Spinal cord (tissue), 10 donors: ENCODE data around the gene NAV3. TPM values are rescaled to one million over a fixed set of nuclear protein-coding genes. Genes with fewer than 3 reads are reported as not detected.

Experiments
- DNase-seq, 6 donors: peaks; one replicate each; pipeline versions ENCODE4 v3.0.0 to v3.0.0-alpha.2; 2013 to 2015; ENCODE audit warnings: low spot score in 6 of 6, low read depth in 4 of 6
- H3K27ac ChIP-seq: one replicate; pipeline ENCODE4 v1.5.1; 2013; ENCODE audit warnings: low read depth, low read length, control low read depth
- H3K27me3 ChIP-seq: one replicate; pipeline ENCODE4 v1.6.1; 2013; ENCODE audit warnings: low read length; ENCODE audit not compliant: control insufficient read depth, insufficient read depth
- H3K36me3 ChIP-seq: one replicate; pipeline ENCODE4 v1.6.1; 2013; ENCODE audit warnings: low read length; ENCODE audit not compliant: control insufficient read depth, insufficient read depth
- H3K4me1 ChIP-seq: one replicate; pipeline ENCODE4 v1.6.1; 2013; ENCODE audit warnings: low read length; ENCODE audit not compliant: control insufficient read depth, insufficient read depth
- H3K4me3 ChIP-seq: one replicate; pipeline ENCODE4 v1.5.1; 2013; ENCODE audit warnings: low read depth, low read length, control low read depth
- H3K9me3 ChIP-seq: one replicate; pipeline ENCODE4 v1.6.1; 2013; ENCODE audit warnings: low read length; ENCODE audit not compliant: control insufficient read depth, insufficient read depth
- WGBS: methylation state at CpG from one replicate; pipeline ENCODE4 v1.1.5; 2013; ENCODE audit warnings: missing lambda C conversion rate; ENCODE audit not compliant: insufficient coverage; 5-methylcytosine and 5-hydroxymethylcytosine counted together
- polyA plus RNA-seq, 2 donors: library from polyadenylated mRNA; unstranded; fragments of 120-200 nt; gene quantifications; one replicate each; pipeline ENCODE4 v1.2.1, GENCODE V29; 2013; ENCODE audit not compliant: insufficient read length in 2 of 2
- total RNA-seq, 2 donors: library from RNA; depleted of rRNA in 1 of 2; stranded (reverse); fragments of 120-200 nt in 1 of 2; fragments of >200 nt in 1 of 2; gene quantifications; one replicate each; pipeline versions ENCODE4 v1.2.3 to v1.2.4, GENCODE V29; 2013 to 2014
- donor health status: healthy.

The NAV3 gene
- total and polyA plus RNA-seq, 4 donors: 28.9 to 96.3 (median 47.1) TPM

- H3K9me3 ChIP-seq: no peaks in the 10 kb centered on the region
- no peaks in the 10 kb centered on the region for H3K27me3 ChIP-seq
- peak in 1 of 6 donors; percentile 36 for DNase-seq
- no peak overlapping the region for H3K4me3 ChIP-seq
- H3K27ac ChIP-seq: no peak overlapping the region
- no peaks in the 10 kb centered on the region for H3K36me3 ChIP-seq
- H3K4me1 ChIP-seq: no peaks in the 10 kb centered on the region
- WGBS: no CpG with 5 or more reads among the region's 1 CpG
Observed at GRCh38 chr12:77992760-77993159, 162.1 kb downstream of the NAV3 start.

- H3K27ac ChIP-seq: no peak overlapping the region
- no peaks in the 10 kb centered on the region for H3K36me3 ChIP-seq
- WGBS: 83% methylated on average over 3 of the region's 4 CpGs
- H3K27me3 ChIP-seq: no peaks in the 10 kb centered on the region
- H3K4me3 ChIP-seq: no peak overlapping the region
- no peak for DNase-seq
- H3K4me1 ChIP-seq: no peaks in the 10 kb centered on the region
- H3K9me3 ChIP-seq: no peaks in the 10 kb centered on the region
Observed at GRCh38 chr12:77993658-77994057, 163.0 kb downstream of the NAV3 start.

DNA sequence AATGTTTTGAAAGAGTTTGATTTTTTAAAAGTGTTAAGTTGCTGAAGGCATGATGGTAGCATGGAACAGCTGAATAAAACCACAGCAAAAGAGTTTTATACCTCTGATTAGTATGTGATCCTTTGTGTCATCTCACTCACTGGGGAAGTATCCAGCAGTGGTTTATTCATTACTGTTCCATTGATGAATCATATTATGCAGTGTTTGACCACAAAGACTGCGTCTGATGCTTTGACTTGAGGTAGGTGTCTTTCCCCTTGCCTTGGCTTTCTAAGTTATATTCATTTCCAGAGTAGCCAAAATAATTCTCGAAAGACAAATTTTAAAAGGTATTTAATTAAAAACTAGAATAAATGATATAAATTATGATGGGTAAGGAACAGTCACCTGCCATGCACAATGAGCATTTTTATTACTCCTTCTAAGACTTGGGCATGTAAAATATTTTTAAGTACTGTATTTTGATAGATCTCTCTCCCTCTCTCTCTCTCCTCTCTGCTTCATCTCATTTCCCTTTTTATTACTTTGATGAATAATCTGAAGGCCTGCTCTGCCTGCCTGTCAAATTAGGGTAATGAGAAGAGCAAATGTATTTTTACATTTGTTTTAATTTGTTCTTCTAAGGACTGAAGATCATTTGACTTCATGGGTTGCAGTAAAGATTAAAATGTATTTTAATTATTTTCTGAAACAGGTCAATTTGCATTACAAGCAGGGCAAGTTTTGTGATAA, 164.9 kb downstream of the NAV3 start:
- no peaks in the 10 kb centered on the region for H3K27me3 ChIP-seq
- WGBS: no CpG with 5 or more reads among the region's 2 CpGs
- H3K36me3 ChIP-seq: no peaks in the 10 kb centered on the region
- H3K9me3 ChIP-seq: no peaks in the 10 kb centered on the region
- H3K4me1 ChIP-seq: no peaks in the 10 kb centered on the region
- H3K27ac ChIP-seq: no peak overlapping the region
- H3K4me3 ChIP-seq: no peak overlapping the region
- DNase-seq: no peak

DNA sequence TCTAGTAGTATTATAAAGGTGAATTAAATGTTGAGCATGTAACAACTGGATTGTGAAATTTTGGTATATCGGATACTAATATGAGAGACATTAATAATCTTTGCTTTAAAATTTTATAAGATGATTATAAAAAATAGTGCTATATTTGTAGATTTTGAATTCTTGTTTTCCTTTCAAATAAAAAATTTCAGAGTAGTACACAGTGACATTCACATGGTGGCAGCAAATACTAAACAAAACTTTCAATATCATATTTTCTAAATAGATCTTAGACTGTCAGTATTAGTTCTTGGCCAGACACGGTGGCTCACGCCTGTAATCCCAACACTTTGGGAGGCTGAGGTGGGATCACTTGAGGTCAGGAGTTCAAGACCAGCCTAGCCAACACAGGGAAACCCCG, 166.0 kb downstream of the NAV3 start:
- no peaks in the 10 kb centered on the region for H3K27me3 ChIP-seq
- H3K9me3 ChIP-seq: no peaks in the 10 kb centered on the region
- peak in 1 of 6 donors; percentile 22 for DNase-seq
- no peak overlapping the region for H3K4me3 ChIP-seq
- no peaks in the 10 kb centered on the region for H3K4me1 ChIP-seq
- no peak overlapping the region for H3K27ac ChIP-seq
- H3K36me3 ChIP-seq: no peaks in the 10 kb centered on the region
- WGBS: 88% methylated on average over 1 of the region's 4 CpGs

DNA sequence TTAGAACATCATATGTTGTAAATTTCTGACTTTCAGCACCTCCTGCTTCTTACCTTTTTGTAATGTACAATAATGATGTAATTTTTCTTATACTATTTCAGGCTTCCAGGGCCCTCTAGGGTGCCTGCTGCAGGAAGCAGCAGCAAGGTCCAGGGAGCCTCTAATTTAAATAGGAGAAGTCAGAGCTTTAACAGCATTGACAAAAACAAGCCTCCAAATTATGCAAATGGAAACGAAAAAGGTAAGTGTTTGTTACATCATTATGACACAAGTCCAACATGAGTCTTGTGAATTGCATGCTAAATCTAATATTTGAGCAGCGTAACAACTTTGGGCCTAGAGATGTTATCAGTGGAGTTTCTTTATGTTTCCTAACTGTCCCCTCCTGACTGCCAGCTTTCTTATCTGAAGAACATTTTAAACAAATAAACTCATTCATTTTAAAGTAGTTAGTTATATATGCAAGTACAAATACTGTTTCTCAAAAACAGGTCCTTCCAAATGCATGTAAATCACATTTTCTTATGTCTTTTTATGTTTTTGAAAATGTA, 167.6 kb downstream of the NAV3 start:
- no CpG with 5 or more reads among the region's 2 CpGs for WGBS
- Histone ChIP-seq H3K27ac (no peak overlapping the region), H3K4me1 (no peaks in the 10 kb centered on the region), H3K9me3 (no peaks in the 10 kb centered on the region), H3K36me3 (no peaks in the 10 kb centered on the region), H3K27me3 (no peaks in the 10 kb centered on the region), H3K4me3 (no peak overlapping the region)
- DNase-seq: no peak

DNA sequence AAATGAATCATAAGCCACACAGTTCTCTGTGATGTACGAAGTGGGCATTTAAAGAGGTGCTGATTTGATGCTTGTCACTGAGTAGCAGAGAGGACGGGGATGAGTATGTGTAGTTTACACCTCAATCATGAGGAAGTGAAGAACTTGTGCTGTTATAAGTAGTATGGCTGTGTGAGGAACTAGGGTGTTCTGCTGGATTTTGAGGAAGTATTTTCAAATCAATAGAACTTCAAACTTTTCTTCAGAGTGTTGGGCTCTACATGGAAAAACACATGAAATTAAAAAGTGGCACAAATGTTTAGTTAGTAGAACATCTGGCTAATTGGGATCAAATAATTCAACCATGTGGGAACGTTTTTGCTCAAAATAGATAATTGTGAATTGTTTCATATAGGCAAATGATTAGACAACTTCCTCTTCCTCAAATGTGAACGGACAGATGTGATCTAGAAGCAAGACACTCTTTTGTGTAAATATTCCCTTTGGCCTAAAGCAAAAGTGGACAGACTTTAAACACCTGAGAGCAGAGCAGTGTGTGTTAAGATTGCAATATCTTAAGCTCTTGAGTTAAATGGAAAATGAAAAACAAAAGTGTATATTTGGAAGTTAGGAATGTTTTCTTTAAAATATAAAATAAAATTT, 168.5 kb downstream of the NAV3 start:
- Histone ChIP-seq H3K9me3 (no peaks in the 10 kb centered on the region), H3K27ac (no peak overlapping the region), H3K4me3 (no peak overlapping the region), H3K36me3 (no peaks in the 10 kb centered on the region), H3K4me1 (no peaks in the 10 kb centered on the region), H3K27me3 (no peaks in the 10 kb centered on the region)
- DNase-seq: no peak
- WGBS: 81% methylated on average over 2 of the region's 4 CpGs

DNA sequence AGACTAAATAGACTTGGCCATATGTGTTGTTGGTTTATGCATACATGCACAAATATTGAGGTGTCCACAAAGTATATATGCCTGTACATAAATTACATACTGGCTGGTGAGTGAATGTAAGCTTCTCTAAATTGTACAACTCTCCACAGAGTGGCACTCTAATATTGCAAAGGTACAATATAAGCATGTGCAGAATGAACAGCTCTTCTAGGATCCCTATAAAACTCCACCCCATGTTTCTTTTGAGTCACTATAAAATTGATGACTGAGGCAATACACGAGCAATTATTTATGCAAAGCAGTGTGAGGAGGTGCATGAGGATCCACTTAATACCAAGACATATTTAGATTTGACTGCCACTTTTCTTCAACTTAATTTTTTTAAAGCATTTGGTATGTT, 172.2 kb downstream of the NAV3 start:
- no CpG with 5 or more reads among the region's 1 CpG for WGBS
- peak in 2 of 6 donors; percentile 47 to 61 for DNase-seq
- H3K4me3 ChIP-seq: no peak overlapping the region
- peaks cover 5% of the 10 kb centered on the region for H3K36me3 ChIP-seq
- H3K4me1 ChIP-seq: no peaks in the 10 kb centered on the region
- no peak overlapping the region for H3K27ac ChIP-seq
- H3K9me3 ChIP-seq: no peaks in the 10 kb centered on the region
- H3K27me3 ChIP-seq: no peaks in the 10 kb centered on the region

DNA sequence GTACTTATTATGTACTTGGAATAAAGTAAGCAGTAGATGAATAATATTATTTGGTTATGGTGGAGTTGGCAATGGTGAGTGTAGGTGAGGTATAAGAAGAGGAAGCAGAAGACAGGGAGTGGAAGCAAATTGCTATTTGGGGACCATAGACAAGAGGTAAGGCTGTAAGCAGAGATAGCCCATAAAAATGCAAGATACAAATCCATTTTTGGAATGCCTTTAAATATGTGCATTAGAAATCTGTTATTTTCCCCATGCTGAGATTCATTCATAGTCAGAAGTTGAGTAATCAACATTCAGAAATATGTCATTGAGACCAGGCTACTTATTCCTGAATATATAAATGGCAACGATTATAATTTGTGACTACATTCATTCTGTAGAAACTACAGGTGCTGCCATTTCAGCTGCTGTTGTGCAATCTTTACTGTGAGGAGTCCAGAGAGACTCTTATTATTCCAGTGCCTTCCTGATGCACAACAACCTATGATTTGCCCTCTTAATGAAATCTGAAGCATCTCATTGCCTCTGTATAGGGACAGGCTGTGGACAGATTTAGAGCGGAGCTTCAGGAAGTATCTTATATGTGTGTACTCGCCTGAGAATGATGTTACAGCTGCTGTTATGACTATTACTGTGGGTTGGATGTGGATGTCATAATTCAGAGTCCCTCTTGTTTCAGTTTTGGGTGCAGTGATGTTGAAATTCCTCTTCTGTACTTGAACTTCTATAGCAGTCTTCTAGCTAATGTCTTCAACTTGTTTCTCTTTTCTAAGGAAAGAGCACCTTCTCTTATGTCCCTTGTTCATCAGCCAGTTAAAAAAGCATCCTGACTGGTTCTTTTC, 173.8 kb downstream of the NAV3 start:
- Histone ChIP-seq H3K4me3 (no peak overlapping the region), H3K9me3 (no peaks in the 10 kb centered on the region), H3K27ac (no peak overlapping the region), H3K27me3 (no peaks in the 10 kb centered on the region), H3K4me1 (no peaks in the 10 kb centered on the region), H3K36me3 (peaks cover 5% of the 10 kb centered on the region)
- peak in 1 of 6 donors; percentile 12 for DNase-seq
- WGBS: 70% methylated on average over 2 of the region's 3 CpGs

DNA sequence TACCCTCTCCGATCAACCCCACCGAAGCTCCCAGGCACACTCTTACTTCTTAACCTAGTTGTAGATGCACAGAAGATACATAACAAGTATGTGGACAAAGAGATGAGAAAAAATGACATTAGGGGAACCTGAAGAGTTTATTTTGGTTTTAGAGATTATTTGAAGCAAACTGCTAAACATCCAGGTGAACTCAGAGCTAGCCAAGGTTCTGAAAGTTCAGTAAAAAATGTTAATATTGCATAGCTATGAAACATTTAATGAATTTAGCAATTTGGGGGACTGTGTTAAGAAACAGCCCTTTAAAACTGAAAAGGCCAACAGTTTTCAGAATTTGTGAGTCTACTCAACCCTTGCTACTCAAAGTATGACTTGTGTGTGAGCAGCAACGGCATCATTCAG, 174.4 kb downstream of the NAV3 start:
- H3K9me3 ChIP-seq: no peaks in the 10 kb centered on the region
- no peaks in the 10 kb centered on the region for H3K4me1 ChIP-seq
- H3K4me3 ChIP-seq: no peak overlapping the region
- DNase-seq: no peak
- peaks cover 5% of the 10 kb centered on the region for H3K36me3 ChIP-seq
- no peaks in the 10 kb centered on the region for H3K27me3 ChIP-seq
- no CpG with 5 or more reads among the region's 3 CpGs for WGBS
- H3K27ac ChIP-seq: no peak overlapping the region
